Psoas muscle (tissue), 8 donors: ENCODE data around the gene CPEB3. TPM values are rescaled to one million over a fixed set of nuclear protein-coding genes. Genes with fewer than 3 reads are reported as not detected.

Experiments
- ATAC-seq, 4 donors: fragments of 200-7000 bp; cut with Tn5 transposase; one replicate each; pipeline ENCODE4 v1.9.1; 2020; ENCODE audit warnings: moderate library complexity in 3 of 4, mild to moderate bottlenecking in 2 of 4
- DNase-seq, 2 donors: peaks; one replicate each; pipeline ENCODE4 v3.0.0-alpha.2; 2020
- H3K27ac ChIP-seq: fragments of 200-600 bp; one replicate; pipeline ENCODE4 v1.8.0; 2022
- H3K27me3 ChIP-seq, 3 donors: fragments of 200-600 bp in 1 of 3; one replicate each; pipeline versions ENCODE4 v1.6.1 to v1.8.0; 2013 to 2022; ENCODE audit warnings: low read length in 2 of 3, mild to moderate bottlenecking in 2 of 3, moderate library complexity in 1 of 3; ENCODE audit not compliant: insufficient read depth in 3 of 3
- H3K36me3 ChIP-seq, 2 donors: fragments of 200-600 bp in 1 of 2; one replicate each; pipeline versions ENCODE4 v1.6.1 to v1.8.0; 2013 to 2022; ENCODE audit warnings: low read depth in 1 of 2, mild to moderate bottlenecking in 1 of 2, moderate library complexity in 1 of 2; ENCODE audit not compliant: insufficient read depth in 1 of 2
- H3K4me1 ChIP-seq: fragments of 200-600 bp; one replicate; pipeline ENCODE4 v1.8.0; 2022
- H3K4me3 ChIP-seq: fragments of 200-600 bp; one replicate; pipeline ENCODE4 v1.8.0; 2022; ENCODE audit warnings: mild to moderate bottlenecking
- H3K9me3 ChIP-seq: fragments of 200-600 bp; one replicate; pipeline ENCODE4 v1.8.0; 2022
- CTCF ChIP-seq: fragments of 200-600 bp; IDR thresholded peaks from one replicate; pipeline ENCODE4 v1.8.0; 2022; ENCODE audit warnings: antibody characterized with exemption
- WGBS, 3 donors: extraction: QIAGEN DNeasy Blood & Tissue Kit; methylation state at CpG; one replicate each; pipeline versions ENCODE4 v1.1.6 to v1.1.7; 2013; 5-methylcytosine and 5-hydroxymethylcytosine counted together
- intact Hi-C, 2 donors: fragments of 100-400 bp; cut with DNase I; formaldehyde crosslinking; loops; one replicate each; pipeline versions ENCODE4 v1.11.0 to v1.14.2; 2022
- polyA plus RNA-seq, 3 donors: library from polyadenylated mRNA; stranded (reverse); fragments of 200-250 nt; gene quantifications; one replicate each; pipeline ENCODE4 v1.2.3, GENCODE V29; 2013
- total RNA-seq, 4 donors: library from RNA; stranded (reverse); fragmentation: NEBNext Ultra II Directional in 2 of 4; extraction: Animal tissue kit (Norgen Biotek cat#: 25700) in 2 of 4; gene quantifications; one replicate each; pipeline versions ENCODE4 v1.2.1 to v1.2.4, GENCODE V29; 2021 to 2023
- donor health status: healthy with polysubstance abuse.
- donor health status: DM: no; HTN: no; CAD: no; lungs with moderate emphysema.
- donor health status: Bipolar disorder and iron deficiency.
- donor health status: healthy.
- donor health status: DM: yes; HTN: yes; CAD: no.
- donor health status: DM: no; HTN: no; CAD: no.
- donor health status: DM: no; HTN: no; CAD: no.
- donor health status: DM: yes; HTN: yes; CAD: no.

Gene CPEB3
- total and polyA plus RNA-seq, 7 donors: 0.44 to 16.9 (median 9.8) TPM

- H3K27me3 ChIP-seq: no peaks in the 10 kb centered on the region
- ATAC-seq (no peak), DNase-seq (no peak)
- H3K4me3 ChIP-seq: no peak overlapping the region
- 94 to 99% (median 98%) methylated on average over 2 of the region's 2 CpGs for WGBS, 3 donors
- no peaks in the 10 kb centered on the region for H3K9me3 ChIP-seq
- no peak overlapping the region for H3K27ac ChIP-seq
- TF ChIP-seq CTCF: no peak
- peaks cover 2 to 70% of the 10 kb centered on the region in 2 donors for H3K36me3 ChIP-seq
- H3K4me1 ChIP-seq: no peaks in the 10 kb centered on the region
- intact Hi-C loops: no loop called here
Observed at GRCh38 chr10:92001995-92002394, 288.9 kb downstream of the CPEB3 start.

GRCh38 chr10:92001581-92001980 lies 289.3 kb downstream of the CPEB3 start:
- no peak for ATAC-seq
- H3K27ac ChIP-seq: no peak overlapping the region
- no peak overlapping the region for H3K4me3 ChIP-seq
- H3K4me1 ChIP-seq: no peaks in the 10 kb centered on the region
- no peak for TF ChIP-seq CTCF
- H3K27me3 ChIP-seq: no peaks in the 10 kb centered on the region
- H3K9me3 ChIP-seq: no peaks in the 10 kb centered on the region
- DNase-seq: no peak
- 97 to 100% (median 98%) methylated on average over 3 of the region's 3 CpGs for WGBS, 3 donors
- intact Hi-C loops: no loop called here
- H3K36me3 ChIP-seq: peaks cover 2 to 72% of the 10 kb centered on the region in 2 donors

Other genes starting within 250 kb of the CPEB3 start
- 10 to 100 TPM; 28.3 to 52.3 (median 32.9) TPM for gene MARCHF5, start 89 bp upstream of the CPEB3 start, total RNA-seq
- 10 to 100 TPM; 28.3 to 64.9 (median 30.7) TPM for gene MARCHF5, start 89 bp upstream of the CPEB3 start, polyA plus RNA-seq